IPS-15b (cell line): Measurements from ENCODE around the gene PADI6.

Experiments
- H3K27me3 ChIP-seq: one replicate; pipeline ENCODE4 v1.6.1; 2013; ENCODE audit warnings: low read length; ENCODE audit not compliant: control insufficient read depth, insufficient read depth
- H3K36me3 ChIP-seq: one replicate; pipeline ENCODE4 v1.6.1; 2013; ENCODE audit warnings: low read length; ENCODE audit not compliant: control insufficient read depth, insufficient read depth
- H3K4me1 ChIP-seq: one replicate; pipeline ENCODE4 v1.6.1; 2013; ENCODE audit warnings: mild to moderate bottlenecking, low read length; ENCODE audit not compliant: control insufficient read depth, insufficient read depth
- H3K4me3 ChIP-seq: one replicate; pipeline ENCODE4 v1.5.1; 2013; ENCODE audit warnings: low read depth, low read length
- H3K9ac ChIP-seq: one replicate; pipeline ENCODE4 v1.6.1; 2013; ENCODE audit warnings: low read depth, mild to moderate bottlenecking, low read length
- H3K9me3 ChIP-seq: one replicate; pipeline ENCODE4 v1.6.1; 2013; ENCODE audit warnings: mild to moderate bottlenecking, low read length; ENCODE audit not compliant: control insufficient read depth, insufficient read depth

The PADI6 gene

GRCh38 chr1:17427696-17428660 lies 56.0 kb downstream of the PADI6 start:
- peaks cover 17% of the 10 kb centered on the region for H3K4me1 ChIP-seq
- H3K36me3 ChIP-seq = peaks cover 65% of the 10 kb centered on the region
- H3K9ac ChIP-seq = no peak overlapping the region
- H3K27me3 ChIP-seq = no peaks in the 10 kb centered on the region
- H3K4me3 ChIP-seq = no peak overlapping the region
- H3K9me3 ChIP-seq = no peaks in the 10 kb centered on the region

- H3K36me3 ChIP-seq = peaks cover 65% of the 10 kb centered on the region
- H3K4me1 ChIP-seq = peaks cover 28% of the 10 kb centered on the region
- H3K27me3 ChIP-seq = no peaks in the 10 kb centered on the region
- no peak overlapping the region for H3K9ac ChIP-seq
- H3K9me3 ChIP-seq = no peaks in the 10 kb centered on the region
- H3K4me3 ChIP-seq = peak overlapping the region; percentile 5
Observed at GRCh38 chr1:17429183-17429582, 57.2 kb downstream of the PADI6 start.

- no peak overlapping the region for H3K9ac ChIP-seq
- peaks cover 53% of the 10 kb centered on the region for H3K4me1 ChIP-seq
- peaks cover 43% of the 10 kb centered on the region for H3K36me3 ChIP-seq
- no peaks in the 10 kb centered on the region for H3K27me3 ChIP-seq
- no peaks in the 10 kb centered on the region for H3K9me3 ChIP-seq
- no peak overlapping the region for H3K4me3 ChIP-seq
Observed at GRCh38 chr1:17432412-17432811, 60.4 kb downstream of the PADI6 start.

- Histone ChIP-seq H3K9me3 (no peaks in the 10 kb centered on the region), H3K27me3 (no peaks in the 10 kb centered on the region), H3K4me1 (peaks cover 53% of the 10 kb centered on the region), H3K9ac (no peak overlapping the region), H3K4me3 (no peak overlapping the region), H3K36me3 (peaks cover 35% of the 10 kb centered on the region)
Observed at GRCh38 chr1:17433261-17433660, 61.3 kb downstream of the PADI6 start.

GRCh38 chr1:17434016-17434415 lies 62.0 kb downstream of the PADI6 start:
- peaks cover 51% of the 10 kb centered on the region for H3K4me1 ChIP-seq
- peaks cover 31% of the 10 kb centered on the region for H3K36me3 ChIP-seq
- H3K27me3 ChIP-seq = no peaks in the 10 kb centered on the region
- H3K4me3 ChIP-seq = peak overlapping the region; percentile 43
- H3K9ac ChIP-seq = no peak overlapping the region
- H3K9me3 ChIP-seq = no peaks in the 10 kb centered on the region

GRCh38 chr1:17434601-17435000 lies 62.6 kb downstream of the PADI6 start:
- no peaks in the 10 kb centered on the region for H3K9me3 ChIP-seq
- H3K9ac ChIP-seq = no peak overlapping the region
- peak overlapping the region; percentile 43 for H3K4me3 ChIP-seq
- H3K27me3 ChIP-seq = no peaks in the 10 kb centered on the region
- peaks cover 47% of the 10 kb centered on the region for H3K4me1 ChIP-seq
- H3K36me3 ChIP-seq = peaks cover 26% of the 10 kb centered on the region

- Histone ChIP-seq H3K27me3 (peaks cover 4% of the 10 kb centered on the region), H3K4me3 (peak overlapping the region; percentile 79), H3K4me1 (peaks cover 56% of the 10 kb centered on the region), H3K9ac (peak overlapping the region; percentile 47), H3K9me3 (no peaks in the 10 kb centered on the region), H3K36me3 (peaks cover 24% of the 10 kb centered on the region)
Observed at GRCh38 chr1:17436380-17437174, 64.6 kb downstream of the PADI6 start.

GRCh38 chr1:17437260-17437579 lies 65.2 kb downstream of the PADI6 start:
- Histone ChIP-seq H3K4me1 (peaks cover 57% of the 10 kb centered on the region), H3K9ac (peak overlapping the region; percentile 71), H3K36me3 (peaks cover 24% of the 10 kb centered on the region), H3K27me3 (peaks cover 4% of the 10 kb centered on the region), H3K9me3 (no peaks in the 10 kb centered on the region), H3K4me3 (peak overlapping the region; percentile 79)

- no peaks in the 10 kb centered on the region for H3K9me3 ChIP-seq
- peaks cover 4% of the 10 kb centered on the region for H3K27me3 ChIP-seq
- peak overlapping the region; percentile 71 for H3K9ac ChIP-seq
- H3K36me3 ChIP-seq = peaks cover 24% of the 10 kb centered on the region
- peak overlapping the region; percentile 89 for H3K4me3 ChIP-seq
- H3K4me1 ChIP-seq = peaks cover 53% of the 10 kb centered on the region
Observed at GRCh38 chr1:17437580-17438317, 65.8 kb downstream of the PADI6 start.

GRCh38 chr1:17438318-17439249 lies 66.6 kb downstream of the PADI6 start:
- peak overlapping the region; percentile 89 for H3K4me3 ChIP-seq
- peaks cover 4% of the 10 kb centered on the region for H3K27me3 ChIP-seq
- peaks cover 46% of the 10 kb centered on the region for H3K4me1 ChIP-seq
- peak overlapping the region; percentile 93 for H3K9ac ChIP-seq
- H3K9me3 ChIP-seq = no peaks in the 10 kb centered on the region
- H3K36me3 ChIP-seq = peaks cover 17% of the 10 kb centered on the region
